Uterus (tissue), 4 donors: ENCODE results near the gene CCAR1. TPM values are rescaled to one million over a fixed set of nuclear protein-coding genes. Genes with fewer than 3 reads are reported as not detected.

Source experiments
- DNase-seq, 2 donors: peaks; one replicate each; pipeline ENCODE4 v3.0.0-alpha.2; 2019 to 2020
- H3K27ac ChIP-seq, 2 donors: fragments of 200-600 bp; sonication (generic); 1 replicate in 1 of 2; 2 replicates in 1 of 2; pipeline ENCODE4 v1.5.1; 2016 to 2018
- H3K27me3 ChIP-seq, 2 donors: fragments of 200-600 bp; sonication (generic); one replicate each; pipeline ENCODE4 v1.5.1; 2018 to 2019; ENCODE audit warnings: control low read depth in 1 of 2
- H3K36me3 ChIP-seq, 2 donors: fragments of 200-600 bp; sonication (generic); one replicate each; pipeline ENCODE4 v1.5.1; 2019; ENCODE audit warnings: control low read depth in 1 of 2
- H3K4me1 ChIP-seq, 2 donors: fragments of 200-600 bp; sonication (generic); one replicate each; pipeline ENCODE4 v1.5.1; 2018 to 2019; ENCODE audit warnings: control low read depth in 1 of 2
- H3K4me3 ChIP-seq, 2 donors: fragments of 200-600 bp; sonication (generic); 1 replicate in 1 of 2; 2 replicates in 1 of 2; pipeline ENCODE4 v1.5.1; 2018 to 2019; ENCODE audit warnings: mild to moderate bottlenecking in 1 of 2
- H3K9me3 ChIP-seq, 2 donors: fragments of 200-600 bp; sonication (generic); one replicate each; pipeline ENCODE4 v1.5.1; 2019; ENCODE audit warnings: control low read depth in 1 of 2
- CTCF ChIP-seq, 4 experiments: fragments of 200-600 bp in 2 of 4; fragments of 450-650 bp in 2 of 4; sonication (generic) in 2 of 4; IDR thresholded peaks; one replicate each; pipeline ENCODE4 v1.5.1; 2016 to 2019; ENCODE audit warnings: antibody characterized with exemption in 4 of 4, mild to moderate bottlenecking in 2 of 4, moderate library complexity in 1 of 4
- POLR2A ChIP-seq, 2 donors: fragments of 450-650 bp; IDR thresholded peaks; one replicate each; pipeline ENCODE4 v1.6.1; 2016; ENCODE audit warnings: antibody characterized with exemption in 2 of 2, mild to moderate bottlenecking in 1 of 2, moderate library complexity in 1 of 2
- intact Hi-C: fragments of 100-400 bp; cut with DNase I; formaldehyde crosslinking; loops from one replicate; pipeline ENCODE4 v1.15.1; 2023; ENCODE audit warnings: low total_unique reads
- total RNA-seq, 4 donors: library from RNA; depleted of rRNA in 3 of 4; stranded (reverse); fragments of >200 nt in 3 of 4; gene quantifications; one replicate each; pipeline versions ENCODE4 v1.1.0 to v1.2.4, GENCODE V29; 2014 to 2023
- donor health status: DM: yes; HTN: yes; CAD: no.

The CCAR1 gene
- total RNA-seq = 10 to 100 TPM; 31.0 to 75.6 (median 51.7) TPM

GRCh38 chr10:68720793-68721672 is at the start of gene CCAR1:
Gene CCAR1 (plus strand): TSS chr10:68721239. CDS start chr10:68722505, 1,266 bp downstream.
- TF ChIP-seq CTCF (IDR thresholded peaks at IDR 0.05) (no peak), POLR2A (IDR thresholded peaks at IDR 0.05) (peak; percentile 45 to 73)
- Histone ChIP-seq H3K4me1 (no peaks in the 10 kb centered on the region), H3K9me3 (no peaks in the 10 kb centered on the region), H3K36me3 (no peaks in the 10 kb centered on the region), H3K4me3 (peak within 1 kb of the TSS; percentile 81 to 96), H3K27me3 (no peaks in the 10 kb centered on the region), H3K27ac (peak within 1 kb of the TSS; percentile 88 to 94)
- DNase-seq = peak; percentile 96 to 97
- intact Hi-C loops = no loop called here

- no peaks in the 10 kb centered on the region for H3K9me3 ChIP-seq
- TF ChIP-seq POLR2A (IDR thresholded peaks at IDR 0.05) (no peak), CTCF (IDR thresholded peaks at IDR 0.05) (no peak)
- DNase-seq = no peak
- no peaks in the 10 kb centered on the region for H3K4me1 ChIP-seq
- intact Hi-C loops = no loop called here
- H3K36me3 ChIP-seq = no peaks in the 10 kb centered on the region
- H3K4me3 ChIP-seq = no peak overlapping the region
- no peak overlapping the region for H3K27ac ChIP-seq
- no peaks in the 10 kb centered on the region for H3K27me3 ChIP-seq
These were observed 36.6 kb upstream of the CCAR1 start for GRCh38 chr10:68684413-68684812.

- DNase-seq = no peak
- Histone ChIP-seq H3K27ac (no peak overlapping the region), H3K36me3 (no peaks in the 10 kb centered on the region), H3K9me3 (no peaks in the 10 kb centered on the region), H3K4me3 (no peak overlapping the region), H3K4me1 (no peaks in the 10 kb centered on the region), H3K27me3 (no peaks in the 10 kb centered on the region)
- no peak for TF ChIP-seq POLR2A (IDR thresholded peaks at IDR 0.05)
- TF ChIP-seq CTCF (IDR thresholded peaks at IDR 0.05) = no peak
- intact Hi-C loops = no loop called here
These were observed 25.0 kb upstream of the CCAR1 start for GRCh38 chr10:68696018-68696417.

- TF ChIP-seq CTCF (IDR thresholded peaks at IDR 0.05) = no peak
- TF ChIP-seq POLR2A (IDR thresholded peaks at IDR 0.05) = no peak
- Histone ChIP-seq H3K27ac (no peak overlapping the region), H3K27me3 (no peaks in the 10 kb centered on the region), H3K36me3 (no peaks in the 10 kb centered on the region), H3K9me3 (no peaks in the 10 kb centered on the region), H3K4me1 (no peaks in the 10 kb centered on the region), H3K4me3 (no peak overlapping the region)
- intact Hi-C loops = no loop called here
- DNase-seq = no peak
These were observed 23.9 kb upstream of the CCAR1 start for GRCh38 chr10:68697106-68697505.

GRCh38 chr10:68700197-68700596 is 20.8 kb upstream of the CCAR1 start:
- no peak overlapping the region for H3K27ac ChIP-seq
- no peaks in the 10 kb centered on the region for H3K9me3 ChIP-seq
- TF ChIP-seq POLR2A (IDR thresholded peaks at IDR 0.05) = no peak
- TF ChIP-seq CTCF (IDR thresholded peaks at IDR 0.05) = no peak
- no peak overlapping the region for H3K4me3 ChIP-seq
- no peaks in the 10 kb centered on the region for H3K27me3 ChIP-seq
- intact Hi-C loops = no loop called here
- no peak for DNase-seq
- H3K4me1 ChIP-seq = no peaks in the 10 kb centered on the region
- H3K36me3 ChIP-seq = no peaks in the 10 kb centered on the region
